Activated CD4-positive, alpha-beta T cell treated with anti-CD3 and anti-CD28 coated beads, Interleukin-2, Interleukin-4, amounts not matched to agents 100 ng/mL and 50 ng/mL, durations not matched to agents 16 hours and 8 hours (primary cell): ENCODE measurements around the gene CTBP2.
"Not testable (repeated sequence)": the region's sequence is repeated elsewhere in the genome, so short reads cannot be mapped to it uniquely, and the experiment has no call there.

Experiments
- DNase-seq: peaks from one replicate; pipeline ENCODE4 v3.0.0-alpha.2; 2020; ENCODE audit warnings: low spot score

Gene CTBP2

DNA sequence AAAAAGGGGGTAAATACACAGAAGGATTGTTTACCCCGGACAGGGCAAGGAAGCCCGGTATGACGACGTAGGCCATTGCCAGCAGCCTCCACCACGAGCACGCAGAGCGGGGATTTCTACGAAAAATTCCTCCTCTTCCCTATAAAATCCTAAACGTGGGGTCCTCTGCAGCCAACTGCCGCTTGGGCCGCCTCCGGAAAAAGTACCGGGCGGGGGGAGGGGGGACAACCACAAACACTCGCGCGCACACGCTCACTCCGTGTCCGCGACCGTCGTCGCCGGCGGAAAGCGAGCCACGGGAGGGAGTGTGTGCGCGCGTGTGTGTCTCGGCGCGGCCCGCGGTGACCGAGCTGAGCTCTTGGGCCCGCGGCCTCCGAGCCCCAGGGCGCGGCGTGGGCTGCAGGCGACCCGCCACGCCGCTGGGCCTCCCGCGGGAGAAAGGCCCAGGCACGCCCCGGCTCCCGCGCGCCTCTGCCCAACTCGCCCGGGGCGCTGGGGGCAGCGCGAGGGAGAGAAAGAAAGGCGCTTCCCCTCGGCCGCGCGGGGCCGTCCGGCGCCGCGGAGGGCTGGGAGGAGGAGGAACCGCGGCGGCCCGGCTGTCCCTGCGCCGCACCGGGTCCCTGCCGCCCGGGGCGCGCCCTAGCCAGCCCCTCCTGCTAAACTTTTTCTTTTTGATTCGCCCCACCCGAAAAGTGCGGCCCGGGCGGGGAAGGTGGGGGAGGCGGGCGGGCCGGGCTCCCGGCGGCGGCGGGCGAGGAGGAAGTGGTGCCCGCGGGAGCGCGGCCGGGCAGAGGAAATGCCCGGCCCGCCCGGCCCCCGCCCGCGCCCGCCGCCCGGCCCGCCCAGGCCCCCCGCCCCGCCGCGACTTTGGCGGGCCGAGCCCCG lies 1.5 kb downstream of the CTBP2 start:
- no peak for DNase-seq

DNA sequence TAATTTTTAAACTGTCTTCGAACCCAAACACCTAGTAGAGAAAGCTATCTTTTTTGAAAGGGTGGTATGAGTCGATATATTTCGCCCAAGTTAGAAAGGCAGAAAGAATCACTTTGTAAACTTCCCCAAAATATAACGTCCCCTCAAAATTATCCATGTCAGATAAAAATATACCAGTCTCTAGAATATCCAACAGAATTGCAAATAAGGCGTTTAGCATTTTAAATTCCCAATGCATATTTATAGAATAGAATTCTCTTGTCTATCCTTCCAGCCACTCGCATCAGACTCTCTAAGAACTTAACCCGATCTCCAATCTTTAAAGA lies 2.1 kb downstream of the CTBP2 start:
- no peak for DNase-seq

DNA sequence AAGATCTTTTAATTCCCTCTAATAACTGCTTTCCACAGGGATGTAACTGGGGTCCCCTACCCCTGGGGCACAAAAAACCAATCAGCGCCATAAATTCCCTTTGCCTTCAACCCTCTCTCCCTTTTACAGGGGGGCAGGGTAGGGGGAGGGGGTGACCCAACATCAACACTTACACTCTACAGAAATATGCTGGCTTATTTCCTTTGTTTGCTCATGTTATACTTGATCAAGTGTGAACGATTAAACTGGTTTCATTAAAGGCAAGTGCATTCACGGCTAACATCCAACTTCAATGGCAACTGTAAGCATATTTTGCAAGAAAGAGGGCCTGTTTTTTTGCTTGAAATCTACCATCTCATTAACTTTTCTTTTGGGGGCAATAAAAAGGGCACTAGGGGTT lies 2.9 kb downstream of the CTBP2 start:
- no peak for DNase-seq

DNA sequence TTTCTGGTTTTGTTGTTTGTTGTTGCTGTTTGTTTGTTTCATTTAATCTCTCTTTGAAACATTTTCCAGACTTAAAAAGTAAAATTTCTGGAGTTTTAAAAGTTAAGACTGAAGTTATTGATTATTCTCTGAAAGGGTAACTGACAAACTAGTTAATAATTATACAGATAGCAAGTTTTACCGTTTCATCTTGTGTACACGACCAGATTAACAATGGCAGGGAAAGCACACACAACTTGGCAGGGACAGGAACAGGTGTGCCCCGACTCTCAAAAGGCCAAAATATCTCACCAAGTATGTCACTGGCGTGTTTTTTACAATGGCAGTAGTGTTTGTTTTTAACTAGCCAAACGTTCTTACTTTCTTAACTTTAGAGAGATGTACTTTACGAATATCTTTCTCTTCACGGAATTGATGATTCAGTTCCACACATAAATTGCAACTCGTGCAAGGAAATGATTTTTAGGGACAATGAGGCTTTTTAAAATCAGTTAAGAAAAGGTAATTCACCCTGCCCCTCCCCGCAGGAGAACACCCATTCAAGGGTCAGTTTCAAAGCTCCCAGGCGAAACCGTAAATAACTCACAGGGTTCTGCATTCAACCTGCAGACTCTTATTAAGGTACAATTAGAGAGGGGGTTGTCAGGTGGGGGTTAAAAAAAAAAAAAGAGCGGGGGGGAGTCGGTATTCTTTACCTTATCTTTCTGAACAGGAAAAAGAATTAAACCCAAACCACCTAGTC lies 3.5 kb downstream of the CTBP2 start:
- no peak for DNase-seq

DNA sequence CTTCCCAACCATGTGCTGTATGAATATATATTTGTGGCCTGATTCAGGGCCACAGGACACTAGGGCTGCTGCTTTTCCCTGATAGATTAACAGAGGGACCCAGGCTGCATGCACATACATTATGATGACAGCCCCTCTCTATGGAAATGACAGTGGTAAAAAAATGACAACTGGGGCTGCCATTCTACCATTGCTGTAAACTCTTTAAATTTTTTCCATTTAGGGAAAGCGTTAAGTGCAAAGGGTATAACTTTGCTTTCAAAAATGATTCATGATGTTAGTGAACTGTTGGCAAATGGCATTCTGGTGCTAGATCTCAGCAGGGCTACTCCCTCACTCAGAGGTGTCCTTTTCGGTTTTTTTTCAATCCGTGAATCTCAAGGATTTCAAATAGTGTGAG lies 4.2 kb downstream of the CTBP2 start:
- no peak for DNase-seq

DNA sequence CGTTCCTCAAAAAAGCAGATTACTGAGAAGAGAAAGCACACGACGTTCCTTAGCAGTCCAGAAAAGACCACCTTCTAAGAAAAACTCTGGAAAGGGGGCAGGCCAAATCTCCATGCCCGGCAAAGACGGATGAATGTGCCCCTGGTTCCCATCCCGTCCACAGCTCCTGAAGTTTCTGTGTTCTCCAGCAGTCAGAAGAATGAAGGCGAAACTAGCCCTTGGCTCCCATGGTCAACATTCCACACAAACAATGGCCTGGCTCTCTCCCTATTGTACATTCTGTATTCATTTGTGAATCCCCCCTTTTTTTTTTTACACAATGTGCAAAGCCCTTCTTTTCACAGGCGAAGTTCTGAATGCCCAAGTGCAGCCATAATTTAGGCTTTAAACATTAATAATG lies 5.3 kb downstream of the CTBP2 start:
- DNase-seq: no peak

DNA sequence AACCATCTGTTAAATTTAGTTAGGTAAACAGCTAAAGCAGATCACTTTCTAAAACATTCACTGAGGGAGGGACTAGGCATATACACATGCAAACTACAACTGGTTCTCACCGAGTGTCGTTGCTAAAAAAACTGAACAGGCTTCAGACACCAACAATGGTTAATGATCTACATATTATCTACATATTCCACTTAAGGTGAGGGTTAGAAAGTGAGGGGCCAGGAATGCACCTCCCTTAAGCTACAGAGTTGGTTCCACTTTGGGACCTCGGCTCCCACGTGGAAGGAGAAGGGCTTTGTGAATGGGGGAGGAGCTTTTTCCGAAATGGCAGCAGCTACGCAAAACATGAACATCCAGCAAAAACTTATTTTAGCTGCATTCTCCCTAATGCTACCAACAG lies 5.8 kb downstream of the CTBP2 start:
- no peak for DNase-seq

DNA sequence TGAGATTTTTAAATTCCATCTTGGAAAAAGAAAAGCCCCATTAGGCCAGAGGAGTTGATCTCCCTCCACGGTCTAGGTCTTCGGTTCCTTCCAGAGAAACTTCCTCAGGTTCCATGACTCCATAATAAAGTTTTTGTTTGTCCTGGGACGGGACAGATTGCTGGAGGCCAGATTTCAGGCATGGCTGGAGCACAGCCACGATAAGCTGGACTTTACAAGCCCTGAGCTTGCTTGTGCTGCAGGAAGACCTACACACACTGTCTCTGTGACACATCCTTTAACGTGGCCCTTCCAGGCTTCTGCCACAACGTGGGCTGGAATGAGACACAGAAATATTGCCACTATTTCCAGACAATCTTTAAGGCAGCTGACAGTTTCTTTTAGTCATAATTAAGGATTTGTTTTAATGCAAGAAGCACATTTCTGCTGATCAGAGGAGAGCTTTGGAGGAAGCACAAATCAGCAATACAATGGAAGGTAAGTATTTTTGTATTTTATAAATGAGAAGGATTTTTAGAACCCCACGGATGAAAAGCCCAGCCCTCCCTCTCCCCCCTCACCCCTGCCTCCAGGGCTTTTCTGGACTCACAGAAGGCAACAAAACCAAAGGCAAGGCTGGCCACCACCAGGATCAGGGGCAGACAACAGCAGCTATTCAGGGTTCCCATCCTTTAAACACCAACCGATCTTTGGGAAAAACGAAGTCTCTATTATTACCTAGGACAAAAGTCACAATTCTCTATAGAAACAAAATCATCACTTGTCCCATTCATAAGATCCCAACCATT lies 6.5 kb downstream of the CTBP2 start:
- DNase-seq: no peak

DNA sequence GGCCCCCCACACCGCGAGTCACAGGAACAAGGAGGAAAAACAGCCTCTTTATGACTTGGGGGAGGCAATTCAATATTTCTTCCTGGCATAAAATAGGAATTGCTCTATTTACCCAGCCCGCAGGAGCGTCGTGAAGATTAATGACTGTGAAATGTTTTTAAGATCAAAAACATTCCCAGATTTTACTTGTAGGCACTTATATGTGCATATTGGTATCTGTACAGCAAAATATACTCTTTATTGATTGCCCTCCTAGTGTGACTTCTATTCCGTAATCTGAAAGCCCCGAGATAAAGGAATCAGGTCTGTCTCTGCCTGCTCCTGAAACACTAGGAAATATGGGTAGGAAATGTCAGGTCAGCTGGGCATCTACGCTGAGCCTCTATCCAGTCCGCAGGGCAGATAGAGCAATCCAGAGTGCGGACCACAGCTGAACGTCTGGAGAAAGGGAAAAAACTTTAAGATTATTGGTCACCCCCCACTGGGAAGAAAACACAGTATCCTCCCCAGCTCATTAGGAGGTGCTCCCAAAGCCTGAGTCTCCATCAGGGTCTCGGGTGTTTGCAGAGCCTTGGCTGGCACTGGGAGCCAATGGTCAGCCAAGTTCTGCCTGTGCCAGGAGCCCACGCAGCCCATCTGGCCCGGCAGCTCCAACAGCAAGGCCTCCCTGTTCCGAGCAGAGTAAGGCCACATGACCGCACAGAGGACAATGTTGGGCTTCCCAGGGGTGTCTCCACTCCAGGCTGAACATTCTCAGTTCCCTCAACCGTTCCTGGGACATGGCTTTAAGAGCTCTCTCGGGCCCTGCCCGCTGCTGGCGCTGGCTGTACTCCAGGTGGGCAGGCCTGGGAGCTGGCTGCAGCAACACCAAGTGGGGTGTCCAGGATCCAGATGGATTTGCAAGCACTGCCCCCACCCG lies 7.7 kb downstream of the CTBP2 start:
- DNase-seq: no peak

DNA sequence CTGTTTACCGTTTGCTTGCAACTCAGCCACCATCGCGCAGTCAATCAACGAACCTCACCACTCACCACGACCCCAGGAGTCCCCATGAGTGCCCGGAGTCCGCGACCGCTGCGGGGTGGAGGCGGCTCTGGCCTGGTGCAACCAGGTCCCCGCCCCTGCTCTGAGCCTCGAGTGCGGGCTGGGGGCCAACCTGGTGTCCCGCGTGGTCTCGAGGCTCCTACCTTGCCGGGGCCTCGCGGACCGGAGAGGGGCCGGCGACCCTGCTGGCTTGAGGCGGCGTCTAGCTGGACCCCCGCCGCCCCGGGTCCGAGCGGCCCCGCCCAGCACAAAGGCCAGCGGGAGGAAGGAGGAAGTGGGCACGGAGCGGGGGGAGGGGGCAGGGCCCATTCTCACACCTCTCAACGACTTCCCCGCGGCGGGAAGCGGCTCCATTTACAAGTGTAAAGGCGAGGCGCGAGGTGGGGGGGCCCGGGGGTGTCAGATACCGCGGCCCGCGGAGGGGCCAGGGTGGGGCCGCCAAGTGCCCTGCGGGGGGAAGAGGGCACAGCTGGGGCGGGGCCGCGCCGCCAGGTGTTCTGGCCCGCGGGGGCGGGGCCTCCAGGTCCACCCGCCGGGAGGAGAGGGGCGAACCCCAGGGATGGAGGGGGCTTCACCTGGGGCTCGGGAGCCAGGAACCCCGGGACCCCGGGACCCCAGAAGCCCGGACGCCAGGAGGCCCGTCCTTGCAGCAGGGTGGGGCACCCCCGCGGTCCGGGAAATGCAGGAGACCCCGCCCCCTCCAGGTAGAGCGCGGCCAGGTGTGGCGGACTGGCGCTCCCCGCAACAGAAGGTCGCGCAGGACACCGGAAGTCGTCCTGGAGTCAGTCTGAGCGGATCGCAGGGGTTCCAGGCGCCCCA lies 8.6 kb downstream of the CTBP2 start:
- no peak for DNase-seq

DNA sequence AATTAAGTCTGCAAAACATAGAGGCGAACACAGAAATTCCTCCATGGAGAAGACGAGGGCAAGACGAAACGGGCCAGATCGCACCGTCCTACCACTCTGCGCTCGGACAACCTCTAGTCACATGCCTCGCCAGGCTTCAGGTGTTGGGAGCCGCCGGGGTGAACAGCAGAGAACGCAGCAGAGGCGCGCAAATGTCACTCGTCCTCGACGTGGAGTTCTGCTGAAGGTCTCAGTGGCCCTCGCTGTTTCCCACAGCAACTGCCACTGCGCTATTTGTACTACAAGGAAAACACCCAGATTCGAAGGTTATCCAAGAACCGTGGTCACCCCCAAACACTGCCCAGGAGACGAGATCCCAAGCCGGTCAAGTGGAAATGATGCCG lies 9.2 kb downstream of the CTBP2 start:
- DNase-seq: no peak

DNA sequence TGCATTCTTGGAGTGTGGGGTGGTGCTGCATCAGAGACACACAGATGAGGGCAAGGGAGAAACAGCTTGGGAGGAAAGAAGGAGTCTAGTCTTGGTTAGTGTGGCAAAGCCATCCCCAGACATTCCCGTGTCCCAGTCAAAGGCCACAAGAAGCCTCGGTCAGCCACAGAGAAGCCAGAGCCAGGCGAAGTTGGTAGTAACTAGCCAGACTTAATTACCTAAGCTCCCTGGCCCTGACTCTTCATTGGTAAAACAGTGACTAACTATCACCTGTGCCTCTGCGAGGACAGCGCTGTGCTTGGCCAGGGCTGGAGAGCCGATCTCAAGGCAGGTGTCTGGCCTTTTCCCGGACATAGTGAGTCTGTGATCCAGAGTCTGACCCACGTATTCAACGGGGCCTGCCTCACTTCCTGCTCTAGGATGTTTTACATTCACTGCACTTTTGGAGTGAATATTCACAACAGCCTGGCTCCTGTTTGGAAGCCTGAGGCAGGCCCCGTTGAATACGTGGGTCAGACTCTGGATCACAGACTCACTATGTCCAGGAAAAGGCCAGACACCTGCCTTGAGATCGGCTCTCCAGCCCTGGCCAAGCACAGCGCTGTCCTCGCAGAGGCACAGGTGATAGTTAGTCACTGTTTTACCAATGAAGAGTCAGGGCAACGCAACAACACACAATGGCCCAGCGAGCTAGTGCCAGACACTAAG lies 9.8 kb downstream of the CTBP2 start:
- not testable (repeated sequence) for DNase-seq

DNA sequence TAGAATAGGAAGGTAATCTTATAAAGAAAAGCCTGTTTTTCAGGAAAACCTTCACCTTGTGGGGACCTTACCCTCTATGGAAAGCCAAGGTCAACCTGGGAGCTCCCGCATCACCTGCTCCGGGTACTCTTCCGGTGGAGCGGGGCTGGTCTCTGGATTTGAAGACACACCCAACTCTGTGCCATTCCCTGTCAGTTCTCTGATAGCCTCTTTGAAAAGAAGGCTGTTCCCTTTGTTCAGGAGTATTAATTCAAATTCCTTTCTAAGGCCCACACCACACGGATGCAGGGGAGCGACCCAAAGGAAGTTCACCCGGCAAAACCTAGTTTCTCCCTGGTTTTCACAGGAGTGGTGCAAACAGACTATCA lies 10.7 kb downstream of the CTBP2 start:
- no peak for DNase-seq

DNA sequence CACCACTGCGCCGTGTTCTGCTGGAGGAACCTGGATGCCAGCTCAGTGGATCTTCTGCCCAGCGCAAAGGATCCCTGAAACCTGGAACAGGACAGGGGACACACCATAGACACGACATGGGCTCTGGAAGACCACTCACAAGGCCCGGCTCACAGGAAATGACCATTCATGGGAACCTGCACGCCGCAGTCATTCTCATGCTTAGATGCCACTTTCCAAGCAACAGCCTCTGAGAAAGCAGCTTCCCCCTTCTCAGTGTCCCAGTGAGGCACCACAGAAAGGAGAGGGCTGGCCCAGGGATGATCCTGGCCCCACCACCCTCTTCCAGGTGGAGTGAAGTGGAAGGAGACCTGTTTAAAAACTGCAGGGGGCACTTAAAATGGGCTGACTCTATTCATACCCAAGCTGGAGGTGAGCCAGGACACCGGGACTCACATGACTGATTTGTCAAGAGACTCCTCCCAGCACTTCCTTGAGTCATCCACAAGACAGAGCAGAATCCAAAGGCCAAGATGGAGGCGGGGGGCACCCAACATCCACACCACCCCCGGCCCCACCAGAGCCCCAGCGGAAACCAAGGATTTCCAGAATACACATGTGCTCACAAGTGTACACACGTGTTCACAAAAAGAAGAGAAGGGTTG lies 11.2 kb downstream of the CTBP2 start:
- DNase-seq: no peak

DNA sequence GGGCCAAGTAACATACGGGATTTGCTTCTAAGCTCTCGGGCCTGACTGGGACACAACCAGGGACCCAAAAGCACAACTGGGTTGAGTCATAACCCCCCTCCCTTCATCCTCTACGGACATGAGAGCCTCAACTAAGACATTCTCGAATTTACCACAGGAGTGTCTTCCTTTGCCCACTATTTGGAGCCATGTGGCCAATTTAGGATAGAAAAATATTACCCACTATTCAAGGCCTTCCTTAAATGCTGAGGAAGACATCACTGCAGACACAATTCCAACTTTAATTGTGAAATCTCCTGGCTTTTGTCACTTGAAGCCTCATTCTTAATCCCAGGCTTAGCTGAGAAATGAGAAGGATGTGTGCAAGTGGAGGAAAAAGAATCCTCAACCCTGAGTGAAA lies 11.8 kb downstream of the CTBP2 start:
- no peak for DNase-seq

DNA sequence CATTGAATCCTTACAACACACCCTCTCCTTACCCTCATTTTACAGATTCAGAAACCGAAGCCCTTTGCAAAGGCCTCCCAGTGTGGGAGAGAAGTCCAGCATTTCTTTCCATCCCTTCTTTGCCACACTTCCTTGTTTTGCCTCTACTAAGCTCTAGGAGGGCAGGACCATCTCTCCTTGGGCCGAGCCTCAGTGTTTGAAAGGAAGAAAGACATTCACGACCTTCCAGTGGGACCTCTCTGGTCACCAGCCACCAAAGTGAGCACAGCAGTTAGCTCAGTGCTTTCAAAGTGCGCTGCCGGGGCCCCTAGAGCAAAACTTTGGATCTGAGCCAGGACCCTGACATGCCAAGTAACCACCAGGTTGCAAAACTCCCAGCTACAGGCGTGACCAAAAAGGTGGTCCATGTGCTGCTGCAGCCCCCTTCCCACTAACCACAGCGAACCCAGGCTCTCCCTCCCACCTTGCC lies 12.4 kb downstream of the CTBP2 start:
- no peak for DNase-seq

DNA sequence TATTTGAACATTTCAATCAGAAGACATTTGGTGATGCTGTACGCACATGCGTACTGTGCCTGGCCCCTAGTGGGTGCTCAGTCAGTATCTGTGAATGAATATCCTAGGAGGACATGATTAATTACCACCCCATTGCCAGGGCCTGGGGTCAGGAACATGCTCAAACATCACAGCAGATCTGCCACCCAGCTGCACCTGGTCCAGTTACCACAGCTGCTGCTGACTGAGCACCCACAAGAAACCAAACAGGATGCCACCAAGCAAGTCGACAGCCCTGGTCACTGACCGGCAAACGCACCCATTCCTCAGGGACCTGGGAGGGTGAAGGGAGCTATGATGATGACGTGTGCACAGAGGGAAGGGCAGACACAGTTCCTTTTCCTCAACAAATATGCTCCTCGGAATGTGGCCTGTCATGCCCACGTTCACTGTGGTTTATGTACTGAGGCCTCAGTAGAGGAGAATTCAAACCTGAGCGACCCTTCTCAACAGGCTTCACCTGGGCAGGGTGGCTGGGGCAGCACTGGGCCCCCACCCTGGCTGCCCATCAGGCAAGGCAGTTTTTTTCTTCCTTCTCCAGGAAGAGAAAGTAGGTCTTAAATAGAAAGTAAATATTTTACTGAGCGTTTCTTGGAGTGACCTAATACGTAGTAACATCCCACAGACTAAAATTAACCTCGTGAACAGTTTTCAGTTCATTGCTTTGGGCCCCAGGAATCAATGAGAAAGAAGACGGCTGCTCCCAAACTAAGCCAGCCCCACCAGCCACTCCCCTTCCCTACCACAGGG lies 13.4 kb downstream of the CTBP2 start:
- no peak for DNase-seq

DNA sequence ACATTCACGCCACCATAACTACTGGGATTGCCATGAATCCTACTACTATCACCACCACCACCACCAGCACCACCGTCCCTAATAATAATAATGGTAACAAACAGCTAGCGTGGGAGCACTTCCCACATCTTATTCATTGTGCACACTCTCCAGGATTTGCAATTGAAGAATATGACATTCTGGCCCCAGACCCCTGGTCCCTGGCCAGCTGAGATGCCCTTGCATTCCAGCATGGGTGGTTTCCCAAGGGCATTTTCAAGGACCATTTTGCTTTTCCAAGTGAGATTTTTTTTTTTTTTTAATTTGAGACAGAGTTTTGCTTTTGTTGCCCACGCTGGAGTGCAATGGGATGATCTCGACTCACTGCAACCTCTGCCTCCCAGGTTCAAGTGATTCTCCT lies 14.7 kb downstream of the CTBP2 start:
- no peak for DNase-seq
